GM19099 (cell line): ENCODE data around the gene AOPEP.

ENCODE experiments used
- POLR2A ChIP-seq: IDR thresholded peaks from 3 replicates; pipeline ENCODE4 v1.6.1; 2011; ENCODE audit warnings: low read depth; ENCODE audit not compliant: insufficient read length; ENCODE audit errors: extremely low read depth

The AOPEP gene

DNA sequence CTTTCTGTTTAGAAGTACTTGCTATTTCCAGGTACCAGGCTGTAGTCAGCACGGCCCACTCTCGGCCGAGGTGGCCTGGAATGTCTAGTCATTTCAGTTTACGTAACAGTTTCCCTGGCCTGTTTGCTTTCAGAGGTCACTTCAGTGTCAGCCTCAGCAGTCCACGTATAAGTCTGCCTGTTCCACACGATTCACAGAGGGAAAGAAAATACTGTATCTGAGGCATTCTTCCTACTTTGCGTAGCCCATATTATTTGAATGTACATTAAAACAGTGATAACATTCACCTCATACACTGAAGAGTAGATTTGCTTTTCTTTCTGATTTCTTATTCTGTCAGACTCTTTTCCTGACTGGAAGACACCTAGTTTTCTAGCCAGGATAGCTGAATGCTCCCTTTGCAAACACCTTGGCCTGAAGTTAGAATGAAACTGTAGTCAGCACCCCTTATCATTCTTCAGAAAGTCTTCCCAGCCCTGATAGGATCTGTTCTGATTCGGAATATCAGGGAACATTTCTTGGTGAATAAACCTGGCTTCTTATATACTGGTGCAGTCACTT, 140.9 kb downstream of the AOPEP start:
- TF ChIP-seq POLR2A: no peak

DNA sequence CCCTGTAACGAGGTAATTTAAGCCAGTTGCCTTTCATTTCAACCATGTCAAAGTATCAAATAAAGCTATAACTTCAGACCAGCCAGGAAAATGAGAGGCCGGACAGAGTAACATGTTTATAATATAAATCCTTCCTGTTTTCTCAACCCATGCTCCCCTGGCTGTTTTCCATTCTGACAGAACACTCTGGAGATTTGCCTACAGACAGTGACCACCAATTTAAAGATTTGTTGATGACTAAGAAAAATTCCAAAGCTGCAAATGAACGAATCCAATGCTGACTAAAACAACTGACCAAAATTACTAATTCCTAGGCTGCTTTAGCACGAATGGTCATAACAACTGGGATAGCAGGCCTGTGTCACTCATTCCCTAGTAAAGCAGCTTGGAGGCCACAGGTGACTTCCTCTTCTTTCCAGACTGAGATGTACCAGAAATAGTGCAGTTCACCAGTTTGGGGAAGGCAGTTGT, 141.4 kb downstream of the AOPEP start:
- no peak for TF ChIP-seq POLR2A

DNA sequence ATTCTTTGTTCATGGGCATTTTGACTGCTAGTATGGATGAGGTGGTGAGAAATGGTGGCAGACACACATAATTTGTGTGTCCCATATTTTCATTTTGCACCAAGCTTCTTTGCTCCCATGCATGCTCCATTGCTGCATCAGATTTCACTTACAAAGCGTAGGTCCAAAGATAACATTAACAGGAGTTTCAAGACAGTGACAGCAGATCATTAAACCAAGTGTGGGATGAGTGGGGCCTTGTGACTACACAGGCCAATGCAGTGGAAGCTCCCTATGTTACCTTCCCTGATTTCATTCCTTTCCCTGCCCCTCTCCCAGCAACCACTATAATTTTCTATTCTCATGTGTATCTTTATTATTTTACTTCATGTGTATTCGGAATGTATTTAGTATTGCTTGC, 142.0 kb downstream of the AOPEP start:
- TF ChIP-seq POLR2A: no peak

DNA sequence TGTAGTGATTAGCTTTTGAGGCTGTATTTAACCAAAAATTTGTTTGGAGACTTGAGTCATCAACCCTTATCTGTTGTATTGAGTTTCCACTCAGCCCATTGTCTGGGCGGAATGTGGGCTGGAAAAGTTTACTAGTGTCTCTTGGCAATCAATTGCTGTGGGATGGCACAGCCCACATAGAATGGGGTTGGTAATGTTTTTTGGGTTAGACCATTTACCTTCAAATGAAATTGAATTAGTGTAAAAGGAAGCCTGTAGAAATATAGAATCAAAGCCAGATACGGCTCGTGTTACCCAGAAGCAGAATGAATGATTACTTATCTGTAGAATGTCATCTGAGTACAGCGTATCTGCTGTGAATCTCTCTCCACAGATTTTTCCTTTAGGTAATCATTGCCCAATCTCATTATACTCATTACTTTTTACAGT, 142.9 kb downstream of the AOPEP start:
- TF ChIP-seq POLR2A: no peak

DNA sequence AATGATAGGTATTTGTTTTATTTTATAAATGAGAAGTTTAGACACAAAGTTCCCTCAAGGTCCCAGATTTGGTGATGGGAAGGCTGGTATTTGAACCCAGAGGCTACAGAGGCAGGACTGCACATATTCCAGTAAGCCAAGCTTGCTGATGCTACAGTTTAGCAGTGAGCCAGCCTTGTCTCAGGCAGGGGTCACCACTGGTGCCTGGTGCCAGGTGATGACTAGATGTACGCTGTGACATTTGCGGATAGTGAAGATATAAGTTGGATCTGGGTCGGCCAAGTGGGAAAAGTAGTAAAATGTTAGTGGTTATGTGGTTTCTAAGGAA, 143.9 kb downstream of the AOPEP start:
- TF ChIP-seq POLR2A: no peak

DNA sequence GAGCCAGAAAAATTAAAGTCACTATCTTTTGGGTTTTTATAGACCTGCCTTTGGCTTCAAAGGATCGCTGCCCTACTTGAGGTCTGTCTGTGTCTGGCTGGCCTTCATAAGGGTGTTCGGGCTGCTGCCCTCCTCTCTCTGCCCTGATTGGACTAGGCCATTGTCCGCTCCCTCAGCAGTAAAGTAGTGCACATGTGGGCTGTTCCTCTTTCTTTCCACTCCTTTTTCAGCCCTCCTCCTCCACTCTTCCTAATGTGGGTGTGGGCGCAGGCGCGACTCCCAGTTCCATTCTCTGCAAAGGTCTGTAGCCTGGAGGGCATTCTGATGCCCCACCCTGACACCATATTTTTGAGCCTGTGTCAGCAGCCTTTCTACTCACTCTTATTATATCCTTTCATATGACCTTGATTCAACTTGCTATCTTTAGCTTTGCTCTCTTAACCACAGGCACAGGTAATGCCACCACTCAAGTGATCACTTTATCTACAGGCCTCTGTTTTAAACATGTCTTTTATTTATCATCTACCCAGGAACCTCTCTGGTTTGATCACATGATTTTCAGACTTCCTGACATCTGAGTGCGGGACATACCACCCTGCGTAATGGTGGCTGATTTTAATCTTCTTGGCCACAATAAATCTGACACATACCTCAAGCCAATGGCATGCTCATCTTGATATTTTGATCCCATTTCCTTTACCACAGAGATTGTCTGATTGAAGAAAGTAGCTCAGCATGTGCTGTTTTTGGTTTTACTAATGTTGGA, 144.5 kb downstream of the AOPEP start:
- no peak for TF ChIP-seq POLR2A

DNA sequence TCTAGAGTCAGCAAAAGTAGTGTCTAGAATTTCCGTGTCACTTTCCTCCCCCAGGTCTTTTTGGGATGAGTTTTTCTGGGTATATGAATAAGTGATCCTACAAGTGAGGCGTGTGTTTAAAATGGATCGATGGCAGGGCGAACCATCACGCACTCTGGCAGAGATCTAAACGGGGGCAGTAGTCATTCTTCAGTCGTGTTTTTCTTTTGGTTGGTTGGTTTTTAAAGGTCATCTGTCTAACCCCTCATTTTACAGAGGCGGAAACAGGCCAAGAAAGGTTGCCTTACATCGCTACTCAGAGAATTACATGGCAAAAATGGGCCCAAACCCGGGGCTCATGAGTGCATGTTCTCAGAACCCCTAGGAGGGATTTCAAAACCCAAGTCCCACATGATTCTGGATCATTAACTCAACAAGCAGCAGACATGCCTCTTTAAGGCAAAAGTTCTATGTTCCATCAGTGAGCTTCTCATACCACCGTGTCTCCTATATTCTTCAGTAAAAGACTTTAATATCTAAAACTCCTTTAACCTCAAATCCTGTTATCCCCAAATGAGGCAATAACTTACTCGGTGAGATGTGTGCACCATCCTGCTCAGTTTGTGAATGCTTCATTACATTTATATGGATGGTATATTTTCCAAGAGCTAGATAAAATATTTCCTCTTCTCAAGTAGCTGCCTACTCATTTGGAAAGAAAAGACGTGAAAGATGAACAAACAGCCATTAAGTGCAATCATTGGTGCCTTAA, 145.8 kb downstream of the AOPEP start:
- TF ChIP-seq POLR2A: no peak

DNA sequence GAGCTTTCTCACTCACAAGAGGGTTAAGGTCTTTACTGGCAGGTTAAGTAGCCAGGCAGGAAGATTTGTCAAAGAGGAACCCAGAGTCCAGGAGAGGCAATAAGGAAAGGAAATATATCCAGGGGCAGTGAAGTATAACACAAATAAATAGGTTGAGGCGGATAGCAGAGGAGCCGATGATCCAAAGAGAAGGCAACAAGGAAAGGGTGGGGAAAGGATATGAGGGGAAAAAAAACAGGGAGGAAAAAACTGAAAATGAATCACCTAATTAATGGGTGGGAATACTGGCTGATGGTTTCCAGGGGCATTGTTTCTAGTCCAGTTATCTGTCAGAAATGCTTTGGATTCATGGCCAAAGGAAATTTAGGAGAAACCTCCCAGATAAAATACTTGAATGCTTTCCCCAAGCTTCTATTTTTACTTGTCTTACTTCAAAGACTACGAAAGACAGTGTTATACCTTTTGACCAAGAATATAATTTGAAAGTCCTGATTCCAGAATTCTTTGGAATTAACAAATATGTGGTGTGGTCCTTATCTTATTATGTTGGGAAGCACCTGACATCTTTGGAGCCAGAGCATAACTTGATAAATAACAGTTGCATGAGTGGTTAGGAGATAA, 146.5 kb downstream of the AOPEP start:
- no peak for TF ChIP-seq POLR2A

DNA sequence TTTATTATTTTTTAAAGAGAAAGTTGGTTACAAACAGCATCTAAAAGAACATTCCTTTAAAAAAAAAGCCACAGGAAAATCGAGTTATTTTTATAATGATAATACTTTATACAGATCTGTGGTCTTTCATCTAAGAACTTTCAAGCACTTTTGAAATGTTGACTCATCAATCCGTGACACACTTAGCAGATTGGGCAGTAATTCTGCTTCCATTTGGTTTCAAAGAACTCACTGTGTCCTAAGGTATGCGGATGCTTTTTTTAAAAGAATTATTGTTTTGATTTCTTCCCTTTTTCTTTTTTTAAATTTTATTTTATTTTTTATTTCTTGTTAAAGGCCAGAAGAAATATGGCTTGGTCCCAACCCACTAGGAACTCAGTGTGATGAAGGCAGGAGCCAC, 147.8 kb downstream of the AOPEP start:
- TF ChIP-seq POLR2A: no peak

DNA sequence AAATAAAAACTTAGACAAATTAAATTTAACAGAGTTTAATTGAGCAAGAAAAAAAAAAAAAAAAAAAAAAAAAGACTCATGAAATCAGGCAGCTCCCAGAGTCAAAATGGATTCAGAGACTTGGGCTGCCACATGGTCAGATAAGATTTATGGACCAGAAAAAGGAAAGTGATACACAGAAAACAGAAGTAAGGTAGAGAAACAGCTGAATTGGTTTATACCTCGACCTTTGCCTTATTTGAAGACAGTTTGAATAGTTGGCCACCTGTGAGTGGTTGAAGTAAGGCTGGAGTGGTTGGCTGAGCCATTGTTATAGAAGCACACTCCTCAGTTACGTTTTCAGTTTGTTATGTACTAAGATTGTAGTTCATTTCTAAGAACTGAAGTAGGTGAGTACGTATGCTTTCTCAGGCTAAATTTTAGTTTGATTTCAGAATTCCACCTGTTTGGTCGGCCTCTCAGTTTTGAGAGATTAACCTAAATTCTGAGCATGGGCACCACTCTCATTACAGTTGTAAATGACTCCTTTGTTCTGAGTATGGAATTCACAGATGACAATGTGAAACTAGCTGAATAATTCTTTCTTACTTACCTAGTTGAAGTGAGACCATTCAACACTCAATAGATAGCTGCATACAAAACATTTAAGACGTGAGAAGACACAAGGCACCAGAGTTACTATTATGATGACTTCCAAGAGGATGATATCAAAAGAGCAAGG, 149.0 kb downstream of the AOPEP start:
- no peak for TF ChIP-seq POLR2A

DNA sequence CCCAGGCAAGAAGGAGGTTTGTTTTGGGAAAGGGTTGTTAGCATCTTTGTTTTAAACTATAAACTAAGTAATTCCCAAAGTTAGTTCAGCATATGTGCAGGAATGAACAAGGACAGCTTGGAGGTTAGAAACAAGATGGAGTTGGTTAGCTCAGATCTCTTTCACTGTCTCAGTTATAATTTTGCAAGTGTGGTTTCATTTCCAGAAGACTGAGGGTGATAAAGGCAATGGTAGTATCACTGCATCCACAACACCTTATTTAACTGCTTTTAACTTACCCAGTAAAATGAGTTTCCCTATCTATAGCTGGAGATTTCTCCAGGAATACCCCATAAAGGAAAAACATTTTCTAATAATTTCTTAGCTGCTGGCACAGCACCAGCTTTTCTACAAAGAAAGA, 152.7 kb downstream of the AOPEP start:
- no peak for TF ChIP-seq POLR2A

DNA sequence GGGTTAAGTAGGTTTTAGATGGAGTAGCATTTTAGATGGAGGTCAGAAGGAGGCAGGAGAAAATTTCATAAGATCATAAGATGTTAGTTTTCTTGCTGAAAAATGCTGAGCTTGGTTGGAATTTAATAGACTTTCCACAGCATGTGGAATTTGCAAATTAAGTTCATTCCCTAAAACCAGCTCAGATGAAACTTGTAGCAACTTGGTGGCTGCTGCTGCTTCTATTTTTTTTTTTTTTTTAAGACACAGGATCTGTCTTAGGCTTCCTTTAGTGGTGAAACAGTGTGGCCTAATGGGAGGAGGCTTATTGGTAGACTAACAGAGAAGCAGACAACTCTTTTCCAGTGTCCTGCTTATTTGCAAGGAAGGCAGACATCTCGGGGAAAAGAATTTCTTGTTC, 154.5 kb downstream of the AOPEP start:
- TF ChIP-seq POLR2A: no peak

DNA sequence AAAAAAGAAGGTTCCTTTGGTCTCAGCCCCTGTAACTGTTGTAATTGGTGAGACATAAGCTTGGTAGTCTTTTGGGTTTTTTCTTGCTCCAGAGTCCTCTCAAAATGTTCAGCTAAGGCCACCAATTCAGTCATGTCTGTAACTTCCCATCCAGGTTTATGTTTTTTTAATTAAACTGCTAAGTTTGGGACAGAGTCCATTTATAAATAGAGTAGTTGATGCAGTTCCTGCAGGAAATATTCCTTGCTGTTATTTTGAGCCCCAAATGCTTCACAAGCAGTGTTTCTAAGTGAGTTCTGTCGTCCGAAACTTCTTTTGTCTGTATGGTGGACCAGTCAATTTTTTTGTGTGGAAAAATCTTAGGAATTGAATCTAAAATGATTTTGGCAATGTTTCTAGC, 155.0 kb downstream of the AOPEP start:
- no peak for TF ChIP-seq POLR2A

DNA sequence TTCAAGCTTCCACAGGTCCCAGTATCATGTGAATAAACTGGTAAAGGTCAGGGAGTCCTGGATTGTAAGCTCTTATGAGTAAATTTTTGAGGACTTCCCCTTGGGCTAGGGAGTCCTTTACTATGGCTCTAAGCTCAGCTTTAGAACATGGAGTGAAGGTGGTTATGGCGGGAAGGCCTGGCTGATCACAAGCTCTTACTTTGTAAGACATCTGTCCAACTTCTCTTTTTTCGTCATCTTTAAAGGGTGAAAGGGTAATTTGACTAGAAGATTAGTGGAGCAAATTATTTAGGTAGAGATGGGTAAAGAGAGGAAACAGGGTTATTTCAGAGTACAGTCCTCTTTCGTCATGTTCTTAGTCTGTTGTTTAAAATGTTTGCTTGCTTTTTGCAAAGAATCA, 155.4 kb downstream of the AOPEP start:
- TF ChIP-seq POLR2A: no peak
